ENCODE data around the gene NUP133. TPM values are rescaled to one million over a fixed set of nuclear protein-coding genes. Genes with fewer than 3 reads are reported as not detected.

The NUP133 gene
- polyA plus RNA-seq, 3 donors: 9.0 to 12.8 (median 12.4) TPM

- Histone ChIP-seq H3K79me2 (ENCODE audit: insufficient read depth, low read length) (no peaks in the 10 kb centered on the region), H3K27ac (ENCODE audit: low read depth in 1 of 2, low read length in 2 of 2) (no peak overlapping the region), H4K20me1 (ENCODE audit: insufficient read depth, low read length) (no peaks in the 10 kb centered on the region), H3K9ac (ENCODE audit: insufficient read depth, low read length, poor library complexity, severe bottlenecking) (no peak overlapping the region), H3K4me3 (replicated peaks in 1 of 3; ENCODE audit: low read depth in 2 of 3, low read length in 3 of 3) (no peak overlapping the region), H3K27me3 (ENCODE audit: control insufficient read depth in 2 of 2, insufficient read depth in 2 of 2, low read length in 2 of 2) (peaks cover 37 to 57% of the 10 kb centered on the region in 2 donors), H3K4me1 (ENCODE audit: control insufficient read depth in 1 of 2, insufficient read depth in 2 of 2, low read length in 2 of 2) (peaks cover 4 to 6% of the 10 kb centered on the region in 2 donors), H3K36me3 (replicated peaks in 1 of 2; ENCODE audit: control insufficient read depth in 1 of 2, insufficient read depth in 2 of 2, low read length in 2 of 2) (peaks cover 10 to 16% of the 10 kb centered on the region in 2 donors), H3K4me2 (replicated peaks; ENCODE audit: extremely low read depth, low read length, poor library complexity, severe bottlenecking) (no peak overlapping the region), H3K9me3 (replicated peaks in 1 of 2; ENCODE audit: control insufficient read depth in 1 of 2, insufficient read depth in 1 of 2, low read length in 2 of 2) (peaks cover 0 to 19% of the 10 kb centered on the region in 2 donors), H2AFZ (ENCODE audit: insufficient read depth, low read depth, low read length, poor library complexity, severe bottlenecking) (no peak overlapping the region)
- intact Hi-C loops (cut with micrococcal nuclease): no loop called here
- no peak for TF ChIP-seq CTCF (IDR thresholded peaks at IDR 0.05)
- no peak overlapping the region for H3K27ac Mint-ChIP-seq
- WGBS (ENCODE audit: insufficient coverage): 54% methylated on average over 2 of the region's 7 CpGs
- H3K27me3 Mint-ChIP-seq (ENCODE audit: low read depth in 3 of 3): peaks cover 59 to 65% (median 61%) of the 10 kb centered on the region in 3 donors
- DNase-seq: no peak
- H3K4me1 Mint-ChIP-seq: peaks cover 9% of the 10 kb centered on the region
- peaks cover 27% of the 10 kb centered on the region in 2 donors for H3K36me3 Mint-ChIP-seq
- H3K9me3 Mint-ChIP-seq: peaks cover 0 to 26% (median 7%) of the 10 kb centered on the region in 7 donors
- H3K4me3 Mint-ChIP-seq: peak overlapping the region in 1 of 2 donors; percentile 68
Measured at GRCh38 chr1:229436201-229436600, 71.9 kb downstream of the NUP133 start.

- peaks cover 52 to 72% of the 10 kb centered on the region in 2 donors for H3K27me3 ChIP-seq (ENCODE audit: control insufficient read depth in 2 of 2, insufficient read depth in 2 of 2, low read length in 2 of 2)
- H3K79me2 ChIP-seq (ENCODE audit: insufficient read depth, low read length): no peaks in the 10 kb centered on the region
- Mint-ChIP-seq H3K36me3 (peaks cover 14 to 16% of the 10 kb centered on the region in 2 donors), H3K27ac (no peak overlapping the region), H3K9me3 (peaks cover 0 to 35% (median 11%) of the 10 kb centered on the region in 7 donors), H3K27me3 (ENCODE audit: low read depth in 3 of 3) (peaks cover 74 to 79% (median 76%) of the 10 kb centered on the region in 3 donors), H3K4me3 (peak overlapping the region in 1 of 2 donors; percentile 79), H3K4me1 (peaks cover 16% of the 10 kb centered on the region)
- DNase-seq: no peak
- 3% methylated on average over 14 of the region's 27 CpGs for WGBS (ENCODE audit: insufficient coverage)
- peaks cover 0 to 29% of the 10 kb centered on the region in 2 donors for H3K9me3 ChIP-seq (replicated peaks in 1 of 2; ENCODE audit: control insufficient read depth in 1 of 2, insufficient read depth in 1 of 2, low read length in 2 of 2)
- H3K4me2 ChIP-seq (replicated peaks; ENCODE audit: extremely low read depth, low read length, poor library complexity, severe bottlenecking): no peak overlapping the region
- H3K27ac ChIP-seq (ENCODE audit: low read depth in 1 of 2, low read length in 2 of 2): no peak overlapping the region
- H3K36me3 ChIP-seq (replicated peaks in 1 of 2; ENCODE audit: control insufficient read depth in 1 of 2, insufficient read depth in 2 of 2, low read length in 2 of 2): peaks cover 0 to under 1% of the 10 kb centered on the region in 2 donors
- no peaks in the 10 kb centered on the region for H4K20me1 ChIP-seq (ENCODE audit: insufficient read depth, low read length)
- intact Hi-C loops (cut with micrococcal nuclease): no loop called here
- H2AFZ ChIP-seq (ENCODE audit: insufficient read depth, low read depth, low read length, poor library complexity, severe bottlenecking): no peak overlapping the region
- peaks cover 9 to 11% of the 10 kb centered on the region in 2 donors for H3K4me1 ChIP-seq (ENCODE audit: control insufficient read depth in 1 of 2, insufficient read depth in 2 of 2, low read length in 2 of 2)
- H3K4me3 ChIP-seq (replicated peaks in 1 of 3; ENCODE audit: low read depth in 2 of 3, low read length in 3 of 3): no peak overlapping the region
- no peak for TF ChIP-seq CTCF (IDR thresholded peaks at IDR 0.05)
- no peak overlapping the region for H3K9ac ChIP-seq (ENCODE audit: insufficient read depth, low read length, poor library complexity, severe bottlenecking)
Measured at GRCh38 chr1:229434641-229435051, 73.5 kb downstream of the NUP133 start.
